AG10803 (cell line): ENCODE data around the gene AKAP10.

ENCODE experiments used
- DNase-seq: peaks from one replicate; pipeline ENCODE4 v3.0.0; 2010; ENCODE audit warnings: low read depth
- H3K4me3 ChIP-seq: 2 replicates; pipeline ENCODE4 v1.5.1; 2011; ENCODE audit warnings: mild to moderate bottlenecking, low read length, control low read depth
- TF ChIP-seq, protein P1 (sequence below): conservative IDR thresholded peaks from 2 replicates; pipeline ENCODE4 v1.5.1; 2011; ENCODE audit warnings: mild to moderate bottlenecking, low read length, control low read depth, inconsistent platforms

The AKAP10 gene

DNA sequence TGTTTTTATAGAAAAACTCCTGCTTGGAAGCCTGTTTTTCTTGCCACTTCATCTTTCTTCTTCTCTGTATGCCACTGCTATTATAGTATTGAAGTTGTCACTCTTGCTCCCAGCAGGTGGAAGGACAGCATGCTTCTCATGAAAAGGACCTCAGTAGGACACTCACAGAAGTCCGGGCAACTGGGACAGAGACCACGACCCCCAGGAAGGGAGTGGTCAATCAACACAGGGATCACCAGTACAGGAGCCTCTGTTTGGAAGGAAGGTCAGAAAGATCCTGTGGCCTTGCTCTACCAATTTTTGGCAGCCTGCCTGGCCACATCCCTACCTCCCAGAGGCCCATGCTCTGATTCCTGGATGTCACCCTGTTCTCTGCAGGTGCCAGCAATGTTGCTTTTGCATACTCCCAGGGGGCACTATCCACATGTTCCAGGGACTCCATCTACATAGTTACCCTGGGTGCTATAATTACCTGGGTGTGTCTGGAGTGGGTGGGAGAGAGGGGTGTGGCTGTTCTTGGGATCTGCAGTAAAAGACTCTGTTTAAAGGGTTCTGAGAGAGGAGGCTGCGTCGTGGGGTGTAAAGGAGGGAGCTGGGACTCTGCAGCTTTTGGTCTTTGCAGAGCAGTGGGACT lies 13.7 kb upstream of the AKAP10 start:
- H3K4me3 ChIP-seq, result no peak overlapping the region
- TF ChIP-seq, protein P1, sequence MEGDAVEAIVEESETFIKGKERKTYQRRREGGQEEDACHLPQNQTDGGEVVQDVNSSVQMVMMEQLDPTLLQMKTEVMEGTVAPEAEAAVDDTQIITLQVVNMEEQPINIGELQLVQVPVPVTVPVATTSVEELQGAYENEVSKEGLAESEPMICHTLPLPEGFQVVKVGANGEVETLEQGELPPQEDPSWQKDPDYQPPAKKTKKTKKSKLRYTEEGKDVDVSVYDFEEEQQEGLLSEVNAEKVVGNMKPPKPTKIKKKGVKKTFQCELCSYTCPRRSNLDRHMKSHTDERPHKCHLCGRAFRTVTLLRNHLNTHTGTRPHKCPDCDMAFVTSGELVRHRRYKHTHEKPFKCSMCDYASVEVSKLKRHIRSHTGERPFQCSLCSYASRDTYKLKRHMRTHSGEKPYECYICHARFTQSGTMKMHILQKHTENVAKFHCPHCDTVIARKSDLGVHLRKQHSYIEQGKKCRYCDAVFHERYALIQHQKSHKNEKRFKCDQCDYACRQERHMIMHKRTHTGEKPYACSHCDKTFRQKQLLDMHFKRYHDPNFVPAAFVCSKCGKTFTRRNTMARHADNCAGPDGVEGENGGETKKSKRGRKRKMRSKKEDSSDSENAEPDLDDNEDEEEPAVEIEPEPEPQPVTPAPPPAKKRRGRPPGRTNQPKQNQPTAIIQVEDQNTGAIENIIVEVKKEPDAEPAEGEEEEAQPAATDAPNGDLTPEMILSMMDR, result no peak
- DNase-seq, result no peak

DNA sequence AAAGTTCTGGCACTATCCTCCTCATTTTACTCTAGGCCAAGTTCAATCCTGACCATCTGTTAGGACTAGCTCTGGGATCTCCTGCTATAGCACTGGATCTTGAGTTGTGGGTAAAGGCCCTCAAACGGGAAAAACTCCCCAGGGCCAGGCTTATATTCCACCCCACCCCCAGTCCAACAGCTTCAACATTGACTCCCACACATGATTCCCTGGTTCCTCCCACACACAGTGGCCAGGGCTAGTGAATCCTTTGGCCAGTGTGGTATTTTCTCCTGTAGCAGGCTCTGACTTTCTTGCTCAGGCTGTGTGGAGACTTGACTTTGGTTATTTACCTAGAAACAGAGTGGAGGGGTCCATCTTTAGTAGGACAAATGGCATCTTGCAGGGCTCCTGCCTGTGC lies 10.3 kb upstream of the AKAP10 start:
- TF ChIP-seq, protein P1, result no peak
- DNase-seq, result no peak
- no peak overlapping the region for H3K4me3 ChIP-seq

DNA sequence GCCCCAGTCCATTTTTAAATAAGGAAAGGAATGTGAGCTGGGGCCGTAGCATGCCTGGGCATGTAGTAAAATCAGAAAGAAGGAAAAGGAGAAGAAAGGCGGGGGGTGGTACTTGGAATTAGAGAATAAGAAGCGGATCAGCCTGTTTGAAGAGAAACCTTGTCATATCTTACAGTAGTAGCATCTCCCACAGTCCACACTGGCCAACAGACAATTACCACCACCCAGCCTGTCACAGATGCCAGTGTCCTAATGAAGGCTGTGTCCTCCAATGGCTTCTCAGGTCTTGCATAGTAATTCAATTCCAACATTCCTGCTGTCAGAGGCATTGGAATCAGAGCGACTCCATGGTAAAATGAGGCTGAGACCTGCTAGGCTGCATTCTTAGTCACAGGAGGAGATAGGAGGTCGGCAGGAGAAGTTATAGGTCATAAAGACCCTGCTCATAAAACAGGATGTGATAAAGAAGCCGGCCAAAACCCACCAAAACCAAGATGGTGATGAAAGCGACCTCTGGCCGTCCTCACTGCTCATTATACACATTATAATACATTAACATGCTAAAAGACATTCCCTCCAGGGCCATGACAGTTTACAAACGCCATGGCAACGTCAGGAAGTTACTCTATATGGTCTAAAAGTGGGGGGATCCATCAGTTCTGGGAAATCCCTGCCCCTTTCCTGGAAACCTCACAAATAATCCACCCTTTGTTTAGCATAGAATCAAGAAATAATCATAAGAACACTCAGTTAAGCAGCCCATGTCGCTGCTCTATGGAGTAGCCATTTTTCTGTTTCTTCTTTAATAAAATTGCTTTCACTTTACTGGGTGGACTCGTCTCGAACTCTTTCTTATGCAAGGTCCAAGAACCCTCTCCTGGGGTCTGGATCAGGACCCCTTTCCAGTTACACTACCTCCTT lies 9.6 kb upstream of the AKAP10 start:
- no peak overlapping the region for H3K4me3 ChIP-seq
- TF ChIP-seq, protein P1, result no peak
- DNase-seq, result no peak

DNA sequence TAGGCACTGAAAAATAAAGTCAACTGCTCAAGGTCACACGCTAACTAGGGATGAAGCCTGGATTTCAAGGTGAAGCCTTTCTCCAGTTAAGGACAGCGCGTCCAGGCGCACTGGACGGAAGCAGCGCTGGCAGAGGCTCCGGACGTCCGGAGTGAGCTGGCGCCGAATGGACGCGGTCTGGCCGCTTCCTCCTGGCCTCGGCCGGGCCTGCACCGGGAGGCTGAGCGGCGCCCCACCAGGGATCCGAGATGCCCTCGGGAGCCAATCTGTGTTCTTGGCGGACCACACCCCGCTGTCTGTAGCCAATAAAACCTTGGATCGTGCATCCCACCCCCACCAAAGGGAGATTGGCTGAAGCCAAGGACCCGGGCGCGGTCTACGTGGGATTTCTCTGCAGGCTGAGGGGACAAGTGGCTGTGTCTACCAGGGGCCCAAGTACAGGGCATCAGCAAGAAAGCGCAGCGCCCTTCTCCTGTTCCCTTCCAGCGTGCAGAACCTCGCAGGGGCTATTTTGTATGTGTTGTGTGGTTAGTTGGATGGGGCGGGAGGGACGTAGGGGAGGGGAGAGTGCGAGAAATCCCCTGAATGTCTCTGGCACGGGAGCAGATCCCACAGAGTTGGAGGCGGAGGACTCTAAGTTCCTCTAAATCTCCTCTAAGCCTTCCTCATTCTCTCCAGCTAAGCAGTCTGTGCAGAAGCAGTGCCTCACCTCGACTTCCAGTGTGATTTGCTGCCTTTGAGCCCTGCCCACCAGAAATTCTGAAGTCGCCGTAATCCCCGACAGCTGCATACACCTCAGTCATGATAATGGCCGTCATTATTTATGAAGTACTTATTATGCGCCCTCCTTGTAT lies 2.5 kb upstream of the AKAP10 start:
- H3K4me3 ChIP-seq, result no peak overlapping the region
- TF ChIP-seq, protein P1, result no peak
- DNase-seq, result no peak

DNA sequence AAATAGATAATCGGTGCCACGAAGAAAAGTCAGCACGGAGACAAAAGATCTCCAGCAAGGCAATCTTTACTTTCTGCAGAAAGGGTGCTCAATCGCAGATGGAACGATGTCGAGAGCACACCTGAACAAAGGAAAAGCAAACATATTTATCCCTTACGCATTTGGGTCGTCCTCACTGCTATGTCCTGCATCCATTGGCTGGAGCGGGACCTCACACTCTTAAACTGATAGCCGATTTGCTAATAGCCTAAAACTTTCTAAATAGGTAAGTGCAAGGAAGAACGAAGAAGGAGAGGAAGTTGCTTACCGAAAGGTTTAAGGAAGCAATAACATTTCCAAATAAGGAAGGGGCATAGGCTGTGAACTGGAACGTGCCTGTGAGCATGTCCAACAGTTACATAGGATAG lies 1.2 kb upstream of the AKAP10 start:
- TF ChIP-seq, protein P1, result no peak
- no peak for DNase-seq
- H3K4me3 ChIP-seq, result no peak overlapping the region

DNA sequence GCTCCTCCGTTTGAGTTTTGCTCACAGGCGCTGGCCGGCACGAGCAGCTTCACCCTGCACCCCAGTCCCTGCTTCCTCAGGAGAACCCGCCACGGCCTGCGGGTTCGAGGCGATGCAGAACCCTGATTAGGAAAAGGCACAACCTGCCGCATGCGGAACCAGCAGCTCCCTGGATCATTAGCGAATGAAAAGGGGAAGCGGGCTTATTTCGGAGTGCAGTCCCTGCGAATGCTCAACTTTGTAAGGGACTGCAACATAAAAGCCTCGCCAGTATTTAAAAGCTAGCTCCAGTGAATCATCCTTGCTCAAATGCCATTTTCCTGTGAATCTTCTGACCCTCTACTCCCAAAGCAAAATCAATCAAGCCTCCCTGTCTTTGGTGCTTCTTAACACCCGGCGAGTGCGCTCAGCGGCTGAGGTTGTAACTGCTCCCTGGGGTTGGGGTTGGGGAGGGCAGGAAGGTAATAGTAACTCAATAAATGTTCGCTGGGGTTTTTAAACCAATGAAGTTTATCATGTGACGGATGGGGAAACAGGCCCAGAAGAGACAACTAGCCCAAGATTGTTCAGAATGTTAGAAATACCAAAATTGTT lies 678 bp upstream of the AKAP10 start:
- H3K4me3 ChIP-seq, result peak overlapping the region; percentile 92
- DNase-seq, result peak; percentile 3
- TF ChIP-seq, protein P1, result no peak; the same call in 1 of the 2 replicates
